ENCODE data around the gene LTBP3. TPM values are rescaled to one million over a fixed set of nuclear protein-coding genes. Genes with fewer than 3 reads are reported as not detected.
"Not testable (repeated sequence)": the region's sequence is repeated elsewhere in the genome, so short reads cannot be mapped to it uniquely, and the experiment has no call there.

Gene LTBP3
- total RNA-seq, 1 donor from 2014 or later, result 17.5 TPM

- no peak for FAIRE-seq
- DNase-seq (ENCODE audit: low spot score in 2 of 2), result peak; percentile 84 to 92
These were observed 14.3 kb upstream of the LTBP3 start, which contains the start of gene FAM89B for GRCh38 chr11:65572356-65573051. Gene FAM89B (plus strand): TSS chr11:65572538. CDS start chr11:65572670, 132 bp downstream.

DNA sequence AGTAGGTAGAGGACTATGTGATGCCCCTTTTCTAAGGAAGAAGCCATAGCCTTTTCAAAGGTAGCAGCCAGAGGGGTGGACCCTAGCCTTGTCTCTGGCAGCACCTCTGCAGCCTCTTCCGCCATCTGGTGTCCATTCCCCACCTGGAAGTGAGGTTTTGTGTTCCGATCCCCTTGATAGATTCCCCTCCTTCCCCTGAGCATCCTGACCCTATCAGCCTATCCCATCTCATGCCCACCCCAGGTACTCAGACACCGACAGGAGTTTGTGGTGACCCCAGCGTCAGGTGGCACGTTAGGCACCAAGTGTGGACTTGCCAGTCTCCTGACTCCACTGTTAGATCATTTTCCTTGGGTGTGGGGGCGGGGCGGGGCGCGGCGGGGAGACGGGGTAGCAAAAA is 13.8 kb upstream of the LTBP3 start:
- no peak for DNase-seq (ENCODE audit: low spot score in 2 of 2)
- FAIRE-seq, result no peak

DNA sequence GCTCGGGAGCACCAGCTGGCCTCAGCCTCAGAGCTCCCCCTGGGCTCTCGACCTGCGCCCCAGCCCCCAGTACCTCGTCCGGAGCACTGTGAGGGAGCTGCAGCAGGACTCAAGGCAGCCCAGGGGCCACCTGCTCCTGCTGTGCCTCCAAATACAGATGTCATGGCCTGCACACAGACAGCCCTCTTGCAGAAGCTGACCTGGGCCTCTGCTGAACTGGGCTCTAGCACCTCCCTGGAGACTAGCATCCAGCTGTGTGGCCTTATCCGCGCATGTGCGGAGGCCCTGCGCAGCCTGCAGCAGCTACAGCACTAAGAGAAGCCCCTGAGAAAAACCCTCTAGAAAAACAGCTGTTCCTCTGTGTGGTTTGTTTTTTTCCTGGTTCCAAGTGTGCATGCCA is 13.3 kb upstream of the LTBP3 start:
- FAIRE-seq (no peak), DNase-seq (ENCODE audit: low spot score in 2 of 2) (no peak)

GRCh38 chr11:65569973-65570918 is 12.1 kb upstream of the LTBP3 start, which contains the start of gene ZNRD2:
Gene ZNRD2 (plus strand): TSS chr11:65570477. CDS start chr11:65570492, 15 bp downstream.
- DNase-seq (ENCODE audit: low spot score in 2 of 2), result peak; percentile 96 to 98
- no peak for FAIRE-seq

DNA sequence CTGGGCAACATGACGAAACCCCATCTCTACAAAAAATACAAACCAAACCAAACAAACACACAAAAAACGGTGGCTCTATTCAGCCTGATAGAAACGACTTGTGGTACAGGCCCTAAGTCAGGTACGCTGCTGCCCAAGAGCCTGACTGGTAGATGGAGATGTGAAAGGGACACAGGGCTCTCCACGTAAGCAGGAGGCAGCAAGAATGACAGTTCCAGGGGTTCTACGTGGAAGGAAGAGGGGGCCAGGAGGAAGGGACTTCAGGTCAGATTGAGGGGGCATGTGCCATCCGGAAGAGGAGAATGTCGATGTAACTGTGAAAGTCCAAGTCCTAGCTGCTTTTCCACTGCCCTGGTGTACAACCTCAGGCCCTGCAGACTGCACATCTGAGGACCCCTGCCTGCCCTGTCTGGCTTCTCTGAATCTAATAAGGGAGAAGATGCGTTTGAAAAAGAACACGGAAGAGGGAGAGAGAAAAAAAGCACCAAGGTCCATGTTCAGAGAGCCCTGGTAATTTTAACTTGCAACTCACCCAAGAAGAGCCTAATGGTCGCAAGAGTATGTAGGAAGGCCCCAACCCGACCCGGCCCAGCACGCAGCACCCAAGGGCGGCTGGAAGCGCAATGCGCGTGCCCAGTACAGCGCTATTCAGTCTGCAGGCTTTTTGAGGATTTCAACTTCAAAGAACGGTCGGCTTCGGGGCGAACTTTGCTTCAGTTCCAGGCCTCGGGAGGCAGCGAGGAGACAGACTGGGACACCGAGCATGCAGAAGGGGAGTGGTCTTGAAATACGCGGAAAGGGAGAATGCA is 11.2 kb upstream of the LTBP3 start:
- FAIRE-seq, result no peak

GRCh38 chr11:65565624-65566453 is 7.7 kb upstream of the LTBP3 start:
- no peak for DNase-seq (ENCODE audit: low spot score in 2 of 2)
- no peak for FAIRE-seq

More for the DNA sequence above, 11.2 kb upstream of the LTBP3 start:
- no peak for DNase-seq (ENCODE audit: low spot score in 2 of 2)

- not testable (repeated sequence) for FAIRE-seq; DNase-seq (ENCODE audit: low spot score in 2 of 2)
These were observed 6.9 kb upstream of the LTBP3 start for GRCh38 chr11:65564879-65565559.

GRCh38 chr11:65563601-65564000 is 5.4 kb upstream of the LTBP3 start:
- DNase-seq (ENCODE audit: low spot score in 2 of 2) (no peak), FAIRE-seq (no peak)

- FAIRE-seq (no peak), DNase-seq (ENCODE audit: low spot score in 2 of 2) (no peak)
These were observed 4.6 kb upstream of the LTBP3 start for GRCh38 chr11:65562788-65563187.

- DNase-seq (ENCODE audit: low spot score in 2 of 2) (no peak), FAIRE-seq (no peak)
These were observed 3.9 kb upstream of the LTBP3 start for GRCh38 chr11:65562020-65562419.

DNA sequence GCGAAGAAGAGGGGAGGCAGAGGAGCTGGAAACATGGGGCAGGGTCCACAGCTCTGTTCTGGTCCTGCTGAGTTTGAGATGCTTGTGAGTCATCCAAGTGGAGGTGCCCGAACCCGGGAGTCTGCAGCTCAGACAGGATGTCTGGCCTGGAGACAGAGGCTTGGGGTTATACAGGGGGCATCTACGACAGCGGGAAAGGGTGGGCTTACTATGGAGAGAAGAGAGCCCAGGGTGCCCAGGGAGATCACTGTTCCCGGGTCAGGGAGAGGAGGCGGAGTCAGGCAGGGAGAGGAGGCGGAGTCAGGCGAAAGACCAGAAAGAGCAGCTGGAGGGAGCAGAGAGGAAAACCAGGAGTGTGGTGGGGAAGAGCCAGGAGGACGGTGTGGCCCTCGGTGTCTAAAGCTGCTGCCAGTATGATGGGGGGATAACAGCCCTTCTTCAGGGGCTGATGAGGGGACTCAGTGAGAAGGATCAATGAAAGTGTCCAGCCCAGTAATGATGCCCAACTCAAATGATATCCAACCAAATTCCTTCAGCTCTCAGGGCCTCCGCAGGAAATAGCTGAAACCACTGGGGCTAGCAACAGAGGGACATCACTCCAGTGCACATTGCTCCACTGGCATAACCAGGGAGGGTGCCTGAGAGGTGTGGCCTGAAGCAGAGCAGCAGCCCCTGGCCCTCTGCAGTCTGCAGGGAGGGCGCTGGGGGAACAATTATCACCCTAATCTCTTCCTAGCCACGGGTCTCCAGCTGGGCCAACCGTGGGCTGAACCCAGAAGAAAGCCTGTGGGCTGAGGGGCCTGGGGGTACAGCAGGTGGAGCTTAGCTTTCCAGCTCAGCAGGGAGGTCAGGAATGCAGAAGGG is 2.6 kb upstream of the LTBP3 start:
- FAIRE-seq (no peak), DNase-seq (ENCODE audit: low spot score in 2 of 2) (no peak)

- no peak for FAIRE-seq
- no peak for DNase-seq (ENCODE audit: low spot score in 2 of 2)
These were observed 1.9 kb upstream of the LTBP3 start for GRCh38 chr11:65559951-65560537.

DNA sequence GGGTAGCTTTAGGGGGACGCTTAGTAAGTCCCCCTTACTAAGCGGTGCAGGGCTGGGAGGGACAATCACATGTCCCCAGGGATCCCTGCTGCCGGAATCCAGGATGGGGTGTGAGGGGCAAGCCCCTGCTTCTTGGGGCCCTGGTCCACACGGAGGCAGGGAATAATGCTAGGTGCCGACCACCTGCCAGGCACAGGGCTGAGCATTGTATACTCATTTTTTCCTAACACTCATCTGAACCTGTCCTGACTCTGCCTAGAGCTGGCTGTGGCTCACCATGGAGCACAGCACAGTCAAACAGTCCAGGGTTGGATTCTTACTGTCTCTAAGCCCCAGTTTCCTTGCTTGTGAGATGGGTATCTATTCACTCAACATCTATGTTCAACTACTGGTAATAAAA is 1.4 kb upstream of the LTBP3 start:
- FAIRE-seq, result no peak
- DNase-seq (ENCODE audit: low spot score in 2 of 2), result no peak

- no peak for FAIRE-seq
These were observed 861 bp upstream of the LTBP3 start for GRCh38 chr11:65558930-65559509.

DNA sequence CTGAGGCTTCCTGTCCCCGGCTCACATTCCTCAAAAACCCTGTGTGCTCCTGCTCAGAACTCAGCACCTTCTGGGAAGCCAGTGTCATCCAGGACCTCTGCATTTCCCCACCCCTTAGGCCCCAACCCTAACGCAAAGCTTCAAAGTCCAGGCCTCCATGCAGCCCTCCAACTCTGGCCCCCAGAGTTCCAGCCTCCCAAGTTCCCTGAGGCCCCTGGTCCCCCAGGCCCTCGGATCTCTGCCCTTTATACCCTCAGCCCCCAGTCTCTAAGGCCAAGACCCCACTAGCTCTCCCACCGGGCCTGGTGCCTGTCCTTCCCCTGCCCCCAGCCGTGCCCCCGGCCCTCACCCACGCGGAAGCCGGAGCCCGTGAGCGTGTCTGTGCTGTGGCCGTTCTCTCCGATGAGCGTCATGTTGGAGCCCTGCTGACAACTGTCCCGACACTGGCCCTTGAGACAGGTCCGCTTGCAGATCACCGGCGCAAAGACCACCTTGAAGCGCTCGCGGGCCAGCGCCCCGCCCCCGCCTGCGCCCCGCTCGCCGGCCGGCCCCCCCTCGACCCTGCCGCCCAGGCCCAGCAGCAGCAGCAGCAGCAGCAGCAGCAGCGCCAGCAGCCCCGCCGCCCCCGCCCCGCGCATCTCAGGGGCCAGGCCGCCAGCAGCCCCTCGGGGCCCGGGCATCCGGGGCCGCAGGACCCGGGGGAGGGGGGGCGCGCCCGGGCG is 718 bp downstream of the LTBP3 start:
- peak in 1 of 2 donors; percentile 62 for DNase-seq (ENCODE audit: low spot score in 2 of 2)
- FAIRE-seq, result no peak

More at GRCh38 chr11:65558930-65559509, 861 bp upstream of the LTBP3 start:
- DNase-seq (ENCODE audit: low spot score in 2 of 2), result peak; percentile 65 to 78

- FAIRE-seq (no peak), DNase-seq (ENCODE audit: low spot score in 2 of 2) (no peak)
These were observed 1.5 kb downstream of the LTBP3 start for GRCh38 chr11:65556470-65557279.
